Activated CD4-positive, alpha-beta T cell treated with anti-CD3 and anti-CD28 coated beads, Interleukin-2, amount 50 U/mL, for 24 hours (primary cell): ENCODE measurements around the gene TFAP2A.

Source experiments
- DNase-seq, 2 donors: peaks; one replicate each; pipeline ENCODE4 v3.0.0-alpha.2; 2020; ENCODE audit warnings: low read depth in 1 of 2, low spot score in 1 of 2

Gene TFAP2A

GRCh38 chr6:10384091-10384609, 30.7 kb downstream of the TFAP2A start:
- DNase-seq = no peak

GRCh38 chr6:10383331-10384090, 31.4 kb downstream of the TFAP2A start:
- DNase-seq = no peak

GRCh38 chr6:10382728-10383330, 32.0 kb downstream of the TFAP2A start:
- no peak for DNase-seq

- DNase-seq = no peak
Observed at GRCh38 chr6:10382322-10382721, 32.6 kb downstream of the TFAP2A start.

- DNase-seq = no peak
Observed at GRCh38 chr6:10381830-10382208, 33.1 kb downstream of the TFAP2A start.

- no peak for DNase-seq
Observed at GRCh38 chr6:10381133-10381829, 33.6 kb downstream of the TFAP2A start.

- no peak for DNase-seq
Observed at GRCh38 chr6:10375391-10375969, 39.4 kb downstream of the TFAP2A start.

GRCh38 chr6:10373642-10374359, 41.1 kb downstream of the TFAP2A start:
- DNase-seq = no peak

GRCh38 chr6:10369896-10370295, 45.0 kb downstream of the TFAP2A start:
- DNase-seq = no peak

- DNase-seq = no peak
Observed at GRCh38 chr6:10368861-10369260, 46.0 kb downstream of the TFAP2A start.

- no peak for DNase-seq
Observed at GRCh38 chr6:10363911-10364310, 51.0 kb downstream of the TFAP2A start.

GRCh38 chr6:10362300-10362699, 52.6 kb downstream of the TFAP2A start:
- DNase-seq = no peak

- no peak for DNase-seq
Observed at GRCh38 chr6:10361428-10361827, 53.4 kb downstream of the TFAP2A start.

- DNase-seq = no peak
Observed at GRCh38 chr6:10359581-10359980, 55.3 kb downstream of the TFAP2A start.

GRCh38 chr6:10355115-10355702, 59.7 kb downstream of the TFAP2A start:
- no peak for DNase-seq

GRCh38 chr6:10351791-10352190, 63.1 kb downstream of the TFAP2A start:
- DNase-seq = no peak

- DNase-seq = no peak
Observed at GRCh38 chr6:10350720-10351119, 64.2 kb downstream of the TFAP2A start.

- no peak for DNase-seq
Observed at GRCh38 chr6:10347561-10348327, 67.1 kb downstream of the TFAP2A start.
